Stimulated activated CD8-positive, alpha-beta memory T cell treated with anti-CD3 and anti-CD28 coated beads, Interleukin-4, amount 100 ng/mL, for 4 hours (primary cell): ENCODE results near the gene EVL.
A peak's percentile ranks its signal among the peaks of the same experiment; 100 is the strongest.
"Not testable (repeated sequence)": the region's sequence is repeated elsewhere in the genome, so short reads cannot be mapped to it uniquely, and the experiment has no call there.

Experiments
- DNase-seq, 2 donors: peaks; one replicate each; pipeline ENCODE4 v3.0.0-alpha.2; 2020; ENCODE audit warnings: low read depth in 2 of 2, low spot score in 1 of 2

Gene EVL

GRCh38 chr14:100159094-100159864 lies 94.1 kb downstream of the EVL start, which contains the start of gene DEGS2:
TSS of gene DEGS2 (minus strand) at chr14:100159645. CDS start at chr14:100159587, 58 bp downstream.
- peak in 1 of 2 donors; percentile 18 for DNase-seq

GRCh38 chr14:100159865-100160533 lies 94.8 kb downstream of the EVL start:
- DNase-seq = no peak

GRCh38 chr14:100160534-100160916 lies 95.3 kb downstream of the EVL start:
- no peak for DNase-seq

GRCh38 chr14:100165376-100165775 lies 100.2 kb downstream of the EVL start:
- no peak for DNase-seq

GRCh38 chr14:100165831-100166440 lies 100.7 kb downstream of the EVL start:
- DNase-seq = no peak

GRCh38 chr14:100168506-100168905 lies 103.3 kb downstream of the EVL start:
- no peak for DNase-seq

GRCh38 chr14:100170880-100171279 lies 105.7 kb downstream of the EVL start:
- no peak for DNase-seq

GRCh38 chr14:100172811-100173210 lies 107.6 kb downstream of the EVL start:
- DNase-seq = no peak

- DNase-seq = no peak
Observed at GRCh38 chr14:100173353-100173752, 108.1 kb downstream of the EVL start.

GRCh38 chr14:100176811-100177327 lies 111.6 kb downstream of the EVL start:
- DNase-seq = no peak

- no peak for DNase-seq
Observed at GRCh38 chr14:100178691-100179090, 113.5 kb downstream of the EVL start.

GRCh38 chr14:100180671-100181070 lies 115.4 kb downstream of the EVL start:
- not testable (repeated sequence) for DNase-seq

- not testable (repeated sequence) for DNase-seq
Observed at GRCh38 chr14:100181876-100182551, 116.8 kb downstream of the EVL start.

GRCh38 chr14:100187247-100187833 lies 122.1 kb downstream of the EVL start:
- DNase-seq = no peak

GRCh38 chr14:100188392-100189030 lies 123.3 kb downstream of the EVL start:
- DNase-seq = no peak

GRCh38 chr14:100190126-100190525 lies 124.9 kb downstream of the EVL start:
- no peak for DNase-seq

GRCh38 chr14:100191584-100192249 lies 126.5 kb downstream of the EVL start:
- DNase-seq = no peak

GRCh38 chr14:100192250-100192671 lies 127.0 kb downstream of the EVL start:
- DNase-seq = no peak

GRCh38 chr14:100192672-100193416 lies 127.6 kb downstream of the EVL start:
- peak; percentile 98 to 99 for DNase-seq
